Measurements from ENCODE around the gene PRPSAP1. TPM values are rescaled to one million over a fixed set of nuclear protein-coding genes. Genes with fewer than 3 reads are reported as not detected.

Gene PRPSAP1
- total RNA-seq, 1 experiment from 2014 or later: 77.5 TPM

GRCh38 chr17:76367642-76368041 is 13.9 kb upstream of the PRPSAP1 start:
- H3K4me1 ChIP-seq (ENCODE audit: insufficient read depth, low read length, poor library complexity, severe bottlenecking): no peaks in the 10 kb centered on the region
- intact Hi-C loops (cut with micrococcal nuclease; ENCODE audit: unreplicated experiment): no loop called here
- DNase-seq (ENCODE audit: low spot score): no peak
- no peak overlapping the region for H3K4me3 ChIP-seq (ENCODE audit: low read depth, low read length, poor library complexity, severe bottlenecking)
- no peak overlapping the region for H3K27ac ChIP-seq (ENCODE audit: low read depth, low read length, poor library complexity, severe bottlenecking)
- no TSS peak for BruUV-seq (replicated peaks)
- ChIA-PET CTCF (no interaction called here), POLR2A (ENCODE audit: low non-redundant PET) (no interaction called here)
- H3K36me3 ChIP-seq (ENCODE audit: insufficient read depth, low read length, poor library complexity, severe bottlenecking): no peaks in the 10 kb centered on the region
- H3K9me3 ChIP-seq (ENCODE audit: low read depth, low read length, poor library complexity, severe bottlenecking): no peaks in the 10 kb centered on the region
- H3K27me3 ChIP-seq (replicated peaks; ENCODE audit: insufficient read depth, low read depth, low read length, poor library complexity): no peaks in the 10 kb centered on the region
- TF ChIP-seq EZH2 (IDR thresholded peaks at IDR 0.05; ENCODE audit: borderline replicate concordance, low read depth, low read length, poor library complexity, severe bottlenecking) (no peak), CTCF (conservative IDR thresholded peaks at IDR 0.05; ENCODE audit: low read depth, low read length) (no peak)

GRCh38 chr17:76366247-76366646 is 12.5 kb upstream of the PRPSAP1 start:
- Histone ChIP-seq H3K27me3 (replicated peaks; ENCODE audit: insufficient read depth, low read depth, low read length, poor library complexity) (no peaks in the 10 kb centered on the region), H3K36me3 (ENCODE audit: insufficient read depth, low read length, poor library complexity, severe bottlenecking) (no peaks in the 10 kb centered on the region), H3K9me3 (ENCODE audit: low read depth, low read length, poor library complexity, severe bottlenecking) (no peaks in the 10 kb centered on the region), H3K4me3 (ENCODE audit: low read depth, low read length, poor library complexity, severe bottlenecking) (no peak overlapping the region), H3K4me1 (ENCODE audit: insufficient read depth, low read length, poor library complexity, severe bottlenecking) (no peaks in the 10 kb centered on the region), H3K27ac (ENCODE audit: low read depth, low read length, poor library complexity, severe bottlenecking) (no peak overlapping the region)
- TF ChIP-seq CTCF (conservative IDR thresholded peaks at IDR 0.05; ENCODE audit: low read depth, low read length) (no peak), EZH2 (IDR thresholded peaks at IDR 0.05; ENCODE audit: borderline replicate concordance, low read depth, low read length, poor library complexity, severe bottlenecking) (no peak)
- BruUV-seq (replicated peaks): no TSS peak
- intact Hi-C loops (cut with micrococcal nuclease; ENCODE audit: unreplicated experiment): no loop called here
- CTCF ChIA-PET: interaction anchor here (0.6 kb wide), 1 partner anchor 22 kb away, joined by 10 read pairs; no protein-coding TSS in a partner anchor
- POLR2A ChIA-PET (ENCODE audit: low non-redundant PET): no interaction called here
- no peak for DNase-seq (ENCODE audit: low spot score)

GRCh38 chr17:76365256-76365903 is 11.7 kb upstream of the PRPSAP1 start:
- ChIA-PET CTCF (interaction anchor here (0.5 to 0.6 kb wide), 3 partner anchors 23 to 234 kb away, joined by 5 to 10 read pairs (median 7); no protein-coding TSS in a partner anchor), POLR2A (ENCODE audit: low non-redundant PET) (no interaction called here)
- Histone ChIP-seq H3K27me3 (replicated peaks; ENCODE audit: insufficient read depth, low read depth, low read length, poor library complexity) (no peaks in the 10 kb centered on the region), H3K36me3 (ENCODE audit: insufficient read depth, low read length, poor library complexity, severe bottlenecking) (no peaks in the 10 kb centered on the region), H3K4me1 (ENCODE audit: insufficient read depth, low read length, poor library complexity, severe bottlenecking) (no peaks in the 10 kb centered on the region), H3K27ac (ENCODE audit: low read depth, low read length, poor library complexity, severe bottlenecking) (no peak overlapping the region), H3K9me3 (ENCODE audit: low read depth, low read length, poor library complexity, severe bottlenecking) (no peaks in the 10 kb centered on the region), H3K4me3 (ENCODE audit: low read depth, low read length, poor library complexity, severe bottlenecking) (no peak overlapping the region)
- no TSS peak for BruUV-seq (replicated peaks)
- intact Hi-C loops (cut with micrococcal nuclease; ENCODE audit: unreplicated experiment): no loop called here
- DNase-seq (ENCODE audit: low spot score): no peak
- TF ChIP-seq CTCF (conservative IDR thresholded peaks at IDR 0.05; ENCODE audit: low read depth, low read length) (no peak), EZH2 (IDR thresholded peaks at IDR 0.05; ENCODE audit: borderline replicate concordance, low read depth, low read length, poor library complexity, severe bottlenecking) (no peak)
